H1 (cell line): Measurements from ENCODE around the gene FAM50A. TPM values are rescaled to one million over a fixed set of nuclear protein-coding genes. Genes with fewer than 3 reads are reported as not detected.

Source experiments
- CTCF ChIA-PET: fragments of 300-600 bp; sonication (Branson Sonifier 250); formaldehyde crosslinking; loops from one replicate; lab custom pipeline; 2021; ENCODE audit not compliant: partially characterized antibody; lab: Charles Lee
- POLR2A ChIA-PET: fragments of 300-600 bp; sonication (Branson Sonifier 250); formaldehyde crosslinking; loops from one replicate; lab custom pipeline; 2021; ENCODE audit warnings: inconsistent platforms; ENCODE audit not compliant: partially characterized antibody; lab: Charles Lee
- DNase-seq, 2 experiments: peaks; one replicate each; pipeline versions ENCODE4 v3.0.0 to v3.0.0-alpha.2; 2010 to 2022; ENCODE audit warnings: low spot score in 2 of 2, low read depth in 1 of 2, mixed read lengths in 1 of 2
- FAIRE-seq: peaks from 2 replicates; lab custom pipeline; 2011; peaks lifted over from hg19 to GRCh38; lab: Jason Lieb, UNC
- H2AFZ ChIP-seq: 2 replicates; pipeline ENCODE4 v1.8.1; 2012; ENCODE audit warnings: low read length, inconsistent platforms
- H2AK5ac ChIP-seq: 2 replicates; pipeline ENCODE4 v1.6.1; 2013; ENCODE audit warnings: low read depth, low read length
- H2BK120ac ChIP-seq: replicated peaks from 2 replicates; pipeline ENCODE3; 2013; ENCODE audit warnings: low read depth, low read length, inconsistent platforms
- H2BK12ac ChIP-seq: 2 replicates; pipeline ENCODE4 v1.6.1; 2013; ENCODE audit warnings: low read depth, low read length
- H2BK15ac ChIP-seq: 2 replicates; pipeline ENCODE4 v1.6.1; 2013; ENCODE audit warnings: low read length
- H2BK20ac ChIP-seq: 2 replicates; pipeline ENCODE4 v1.6.1; 2013; ENCODE audit warnings: low read length
- H2BK5ac ChIP-seq: 2 replicates; pipeline ENCODE4 v1.6.1; 2013; ENCODE audit warnings: low read depth, low read length
- H3K14ac ChIP-seq: 2 replicates; pipeline ENCODE4 v1.6.1; 2013; ENCODE audit warnings: inconsistent platforms; ENCODE audit not compliant: insufficient read length
- H3K18ac ChIP-seq: 2 replicates; pipeline ENCODE4 v1.6.1; 2013; ENCODE audit warnings: low read length; ENCODE audit errors: extremely low read depth
- H3K23ac ChIP-seq: 2 replicates; pipeline ENCODE4 v1.6.1; 2013; ENCODE audit warnings: inconsistent platforms; ENCODE audit not compliant: insufficient read length
- H3K23me2 ChIP-seq: 2 replicates; pipeline ENCODE4 v1.6.1; 2013; ENCODE audit warnings: low read depth, low read length
- H3K27ac ChIP-seq: 2 replicates; pipeline ENCODE4 v1.6.1; 2011; ENCODE audit warnings: low read depth, low read length, inconsistent platforms
- H3K27me3 ChIP-seq, 4 experiments: replicated peaks in 1 of 4; 1 replicate in 1 of 4; 2 replicates in 3 of 4; pipeline versions ENCODE4 v1.6.1 to v1.8.1; 2011 to 2013; ENCODE audit warnings: low read length in 3 of 4, mild to moderate bottlenecking in 3 of 4, inconsistent platforms in 2 of 4, mixed read lengths in 2 of 4, moderate library complexity in 1 of 4; ENCODE audit not compliant: control insufficient read depth in 3 of 4, insufficient read depth in 3 of 4; ENCODE audit errors: extremely low read depth in 1 of 4
- H3K36me3 ChIP-seq, 4 experiments: 2 replicates each; pipeline versions ENCODE4 v1.6.1 to v1.8.1; 2011 to 2013; ENCODE audit warnings: mild to moderate bottlenecking in 4 of 4, low read length in 3 of 4, moderate library complexity in 2 of 4, control low read depth in 1 of 4, inconsistent platforms in 1 of 4; ENCODE audit not compliant: insufficient read depth in 4 of 4, control insufficient read depth in 2 of 4
- H3K4ac ChIP-seq: replicated peaks from 2 replicates; pipeline ENCODE3; 2013; ENCODE audit warnings: low read length, low read depth, mixed read lengths, inconsistent platforms; ENCODE audit not compliant: insufficient read length
- H3K4me1 ChIP-seq, 4 experiments: replicated peaks in 1 of 4; 1 replicate in 1 of 4; 2 replicates in 3 of 4; pipeline versions ENCODE4 v1.6.1 to v1.8.1; 2011 to 2013; ENCODE audit warnings: low read length in 3 of 4, inconsistent platforms in 2 of 4, mixed read lengths in 1 of 4; ENCODE audit not compliant: insufficient read depth in 4 of 4, control insufficient read depth in 3 of 4
- H3K4me2 ChIP-seq, 2 experiments: 2 replicates each; pipeline versions ENCODE4 v1.6.1 to v1.8.1; 2011 to 2013; ENCODE audit warnings: low read depth in 2 of 2, low read length in 2 of 2, control low read depth in 1 of 2, inconsistent platforms in 1 of 2, mild to moderate bottlenecking in 1 of 2; ENCODE audit not compliant: insufficient read depth in 1 of 2
- H3K4me3 ChIP-seq, 4 experiments: fragments of 200-600, 300-600 bp in 1 of 4; sonication (generic), shearing (Covaris generic), sonication (Bioruptor Twin) in 1 of 4; 2 replicates each; pipeline versions ENCODE4 v1.5.1 to v1.8.1; 2011 to 2016; ENCODE audit warnings: low read length in 4 of 4, low read depth in 3 of 4, control low read depth in 2 of 4, inconsistent platforms in 2 of 4, mild to moderate bottlenecking in 2 of 4, mixed read lengths in 1 of 4, moderate library complexity in 1 of 4; ENCODE audit not compliant: insufficient read depth in 2 of 4; ENCODE audit errors: extremely low read depth in 1 of 4
- H3K56ac ChIP-seq: replicated peaks from 2 replicates; pipeline ENCODE3; 2013; ENCODE audit warnings: low read depth, mild to moderate bottlenecking, mixed read lengths, low read length, inconsistent platforms; ENCODE audit not compliant: insufficient read length
- H3K79me1 ChIP-seq: 2 replicates; pipeline ENCODE4 v1.6.1; 2013; ENCODE audit warnings: low read depth, low read length, control low read depth
- H3K79me2 ChIP-seq, 2 experiments: 2 replicates each; pipeline versions ENCODE4 v1.6.1 to v1.8.1; 2012 to 2013; ENCODE audit warnings: low read length in 2 of 2, mild to moderate bottlenecking in 2 of 2, inconsistent platforms in 1 of 2; ENCODE audit not compliant: insufficient read depth in 2 of 2, control insufficient read depth in 1 of 2
- H3K9ac ChIP-seq, 4 experiments: replicated peaks in 1 of 4; 1 replicate in 1 of 4; 2 replicates in 3 of 4; pipeline versions ENCODE4 v1.6.1 to v1.8.1; 2011 to 2013; ENCODE audit warnings: low read depth in 3 of 4, low read length in 3 of 4, control low read depth in 2 of 4, mild to moderate bottlenecking in 2 of 4, moderate library complexity in 2 of 4, inconsistent platforms in 1 of 4; ENCODE audit errors: extremely low read depth in 1 of 4
- H3K9me3 ChIP-seq, 2 experiments: 2 replicates each; pipeline versions ENCODE4 v1.6.1 to v1.8.1; 2012 to 2013; ENCODE audit warnings: mild to moderate bottlenecking in 2 of 2, moderate library complexity in 2 of 2, control low read depth in 1 of 2, inconsistent platforms in 1 of 2, low read depth in 1 of 2, low read length in 1 of 2, mixed read lengths in 1 of 2; ENCODE audit not compliant: insufficient read depth in 2 of 2
- H4K20me1 ChIP-seq, 2 experiments: replicated peaks in 1 of 2; 2 replicates each; pipeline versions ENCODE3 to v1.8.1; 2011 to 2013; ENCODE audit warnings: inconsistent platforms in 2 of 2, low read length in 2 of 2, mild to moderate bottlenecking in 1 of 2; ENCODE audit not compliant: insufficient read depth in 2 of 2, control insufficient read depth in 1 of 2
- H4K5ac ChIP-seq: 2 replicates; pipeline ENCODE4 v1.6.1; 2013; ENCODE audit warnings: low read length, low read depth, mixed read lengths, inconsistent platforms; ENCODE audit not compliant: insufficient read length
- H4K8ac ChIP-seq: 2 replicates; pipeline ENCODE4 v1.8.0; 2013; ENCODE audit warnings: mild to moderate bottlenecking, moderate library complexity, low read length, inconsistent platforms; ENCODE audit not compliant: insufficient read depth; ENCODE audit errors: extremely low read depth
- H4K91ac ChIP-seq: replicated peaks from 2 replicates; pipeline ENCODE3; 2013; ENCODE audit warnings: low read length, mixed read lengths, inconsistent platforms; ENCODE audit not compliant: insufficient read length
- ASH2L ChIP-seq: fragments of 200-600, 300-600 bp; sonication (generic); IDR thresholded peaks from one replicate; pipeline ENCODE4 v1.7.1; 2017; ENCODE audit warnings: low read length
- BCL11A ChIP-seq, 2 experiments: IDR thresholded peaks; one replicate each; pipeline ENCODE4 v1.6.1; 2011; ENCODE audit warnings: low read depth in 2 of 2, low read length in 2 of 2, mild to moderate bottlenecking in 2 of 2
- BRCA1 ChIP-seq: IDR thresholded peaks from 2 replicates; pipeline ENCODE4 v1.6.1; 2012; ENCODE audit warnings: low read depth, low read length, improper control_type of control experiment
- EGR1 ChIP-seq: IDR thresholded peaks from 2 replicates; pipeline ENCODE4 v1.6.1; 2011; ENCODE audit warnings: low read depth, low read length, borderline replicate concordance
- HDAC6 ChIP-seq: IDR thresholded peaks from one replicate; pipeline ENCODE4 v1.7.1; 2012; ENCODE audit warnings: low read depth, mild to moderate bottlenecking, inconsistent platforms, low read length, moderate library complexity
- NRF1 ChIP-seq: IDR thresholded peaks from 2 replicates; pipeline ENCODE4 v1.6.1; 2011; ENCODE audit warnings: mild to moderate bottlenecking, low read depth, low read length, improper control_type of control experiment
- POLR2A ChIP-seq, 2 experiments: IDR thresholded peaks; 1 replicate in 1 of 2; 2 replicates in 1 of 2; pipeline ENCODE4 v1.6.1; 2011; ENCODE audit warnings: low read depth in 2 of 2, low read length in 2 of 2, mild to moderate bottlenecking in 2 of 2; ENCODE audit errors: control extremely low read depth in 1 of 2
- POLR2AphosphoS5 ChIP-seq: IDR thresholded peaks from 2 replicates; pipeline ENCODE4 v1.6.1; 2011; ENCODE audit warnings: low read depth, low read length
- RBBP5 ChIP-seq: IDR thresholded peaks from 2 replicates; pipeline ENCODE4 v1.7.1; 2012; ENCODE audit warnings: low read depth, mild to moderate bottlenecking, inconsistent platforms, low read length, moderate library complexity, borderline replicate concordance
- RXRA ChIP-seq: IDR thresholded peaks from 2 replicates; pipeline ENCODE4 v1.6.1; 2011; ENCODE audit warnings: low read depth, mild to moderate bottlenecking, low read length, moderate library complexity; ENCODE audit not compliant: insufficient read depth
- SP1 ChIP-seq: IDR thresholded peaks from 2 replicates; pipeline ENCODE4 v1.6.1; 2011; ENCODE audit warnings: low read depth, low read length
- SP4 ChIP-seq: IDR thresholded peaks from 2 replicates; pipeline ENCODE4 v1.6.1; 2012; ENCODE audit warnings: low read length, inconsistent platforms
- TBP ChIP-seq: IDR thresholded peaks from 2 replicates; pipeline ENCODE4 v1.6.1; 2011; ENCODE audit warnings: low read depth, low read length, improper control_type of control experiment
- YY1 ChIP-seq: IDR thresholded peaks from 2 replicates; pipeline ENCODE4 v1.6.1; 2011; ENCODE audit warnings: low read depth, mild to moderate bottlenecking, low read length
- ZNF274 ChIP-seq: IDR thresholded peaks from 2 replicates; pipeline ENCODE4 v1.7.0; 2012; ENCODE audit warnings: low read length, borderline replicate concordance; ENCODE audit errors: extremely low read depth
- WGBS, 2 experiments: shearing (Covaris generic) in 1 of 2; methylation state at CpG; one replicate each; pipeline versions ENCODE4 v1.1.6 to v1.1.7; 2013 to 2015; ENCODE audit warnings: low lambda C conversion rate in 2 of 2, mixed read lengths in 2 of 2, inconsistent platforms in 1 of 2, low coverage in 1 of 2, missing lambda C conversion rate in 1 of 2; ENCODE audit not compliant: insufficient replicate concordance in 2 of 2, insufficient coverage in 1 of 2, insufficient read length in 1 of 2; ENCODE audit errors: extremely low coverage in 1 of 2, missing lambda C conversion rate in 1 of 2; 5-methylcytosine and 5-hydroxymethylcytosine counted together
- polyA plus RNA-seq, 7 experiments: library from polyadenylated mRNA; depleted of rRNA in 3 of 7; stranded (reverse) in 5 of 7; unstranded in 2 of 7; fragments of >200 nt in 5 of 7; fragments of 200-250 nt in 2 of 7; gene quantifications; 1 replicate in 5 of 7; 2 replicates in 1 of 7; 4 replicates in 1 of 7; pipeline versions ENCODE4 v1.2.1 to v1.2.3, GENCODE V29; 2011 to 2013; ENCODE audit warnings: missing spikeins in 2 of 7, mixed read lengths in 2 of 7
- total RNA-seq: library from RNA; stranded (reverse); fragmentation: NEBNext Ultra II Directional; extraction: Animal tissue kit (Norgen Biotek cat#: 25700); gene quantifications from 2 replicates; pipeline ENCODE4 v1.2.1, GENCODE V29; 2021

Gene FAM50A
- total and polyA plus RNA-seq, 2 of the 8 experiments (the other 6 are each of a cell fraction or from before 2014, with no cell fraction given) = 30.7 to 48.7 TPM

DNA sequence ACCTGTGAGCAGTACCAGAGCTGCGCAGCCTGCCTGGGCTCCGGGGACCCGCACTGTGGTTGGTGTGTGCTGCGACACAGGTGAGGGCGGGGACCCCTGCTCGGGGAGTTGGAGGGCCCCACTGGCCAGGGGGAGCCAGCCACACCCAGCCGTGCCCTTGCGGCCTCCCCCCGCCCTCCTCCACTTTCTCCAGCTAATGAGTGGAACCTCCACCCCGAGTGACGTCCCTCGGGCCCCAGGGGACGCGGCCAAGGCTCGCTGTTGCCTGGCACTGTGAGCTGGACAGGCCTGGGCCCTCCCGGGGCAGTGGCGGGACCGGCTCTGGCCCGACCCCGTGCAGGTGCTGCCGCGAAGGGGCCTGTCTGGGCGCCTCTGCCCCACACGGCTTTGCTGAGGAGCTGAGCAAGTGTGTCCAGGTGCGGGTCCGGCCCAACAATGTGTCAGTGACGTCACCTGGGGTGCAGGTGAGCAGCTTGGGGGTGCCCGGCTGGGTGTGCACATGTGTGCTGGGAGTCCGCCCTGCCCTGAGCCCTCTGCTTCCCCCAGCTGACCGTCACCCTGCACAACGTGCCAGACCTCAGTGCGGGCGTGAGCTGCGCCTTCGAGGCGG is 19.8 kb downstream of the FAM50A start:
- no peaks in the 10 kb centered on the region for H3K23me2 ChIP-seq
- H3K4me1 ChIP-seq = peaks cover 0 to under 1% (median 0%) of the 10 kb centered on the region in 4 experiments; a peak in 2 of 7 replicates
- no peak overlapping the region for H3K14ac ChIP-seq
- no peak for DNase-seq
- H2BK120ac ChIP-seq = no peak overlapping the region
- H3K27ac ChIP-seq = no peak overlapping the region
- no peak overlapping the region for H3K56ac ChIP-seq
- H2BK15ac ChIP-seq = no peak overlapping the region
- ChIA-PET CTCF (interaction anchor here (0.9 to 1.4 kb wide), 2 partner anchors 9 to 15 kb away, joined by 3 read pairs; no protein-coding TSS in a partner anchor), POLR2A (interaction anchor here (0.6 to 1.5 kb wide), 5 partner anchors 10 to 115 kb away, joined by 3 to 4 read pairs (median 3); no protein-coding TSS in a partner anchor)
- no peak overlapping the region for H2BK5ac ChIP-seq
- H3K4me2 ChIP-seq = no peak overlapping the region
- H4K91ac ChIP-seq = no peak overlapping the region
- H3K27me3 ChIP-seq = no peaks in the 10 kb centered on the region
- H3K36me3 ChIP-seq = peaks cover 0 to 23% (median 3%) of the 10 kb centered on the region in 4 experiments; a peak in 6 of 8 replicates
- H4K8ac ChIP-seq = no peak overlapping the region
- H2AFZ ChIP-seq = no peak overlapping the region
- H2BK20ac ChIP-seq = no peak overlapping the region
- no peaks in the 10 kb centered on the region for H3K9me3 ChIP-seq
- WGBS, 2 experiments = 100% methylated on average over 4 of the region's 36 CpGs; no CpG with 5 or more reads in 1 of the 2 experiments
- H4K5ac ChIP-seq = no peak overlapping the region
- H3K79me2 ChIP-seq = no peaks in the 10 kb centered on the region
- H3K4ac ChIP-seq = no peak overlapping the region
- FAIRE-seq = no peak
- no peak overlapping the region for H2AK5ac ChIP-seq
- H3K79me1 ChIP-seq = no peaks in the 10 kb centered on the region
- no peak overlapping the region for H2BK12ac ChIP-seq
- H3K9ac ChIP-seq = no peak overlapping the region
- H3K4me3 ChIP-seq = no peak overlapping the region
- no peak overlapping the region for H3K18ac ChIP-seq
- no peaks in the 10 kb centered on the region for H4K20me1 ChIP-seq
- no peak overlapping the region for H3K23ac ChIP-seq
- no peak for TF ChIP-seq BRCA1
- no peak for TF ChIP-seq RBBP5
- TF ChIP-seq TBP = no peak
- TF ChIP-seq NRF1 = no peak
- no peak for TF ChIP-seq RXRA
- TF ChIP-seq YY1 = no peak
- no peak for TF ChIP-seq SP4
- TF ChIP-seq SP1 = no peak
- no peak for TF ChIP-seq ZNF274
- TF ChIP-seq POLR2A (IDR thresholded peaks at IDR 0.05; ENCODE audit: control extremely low read depth in 1 of 2, low read depth in 2 of 2, low read length in 2 of 2) = no peak
- TF ChIP-seq BCL11A (IDR thresholded peaks at IDR 0.05; ENCODE audit: low read depth in 2 of 2, low read length in 2 of 2) = no peak
- TF ChIP-seq POLR2AphosphoS5 = no peak
- TF ChIP-seq EGR1 = no peak
- no peak for TF ChIP-seq HDAC6
- TF ChIP-seq ASH2L = no peak
